Measurements from ENCODE around the gene PET100. TPM values are rescaled to one million over a fixed set of nuclear protein-coding genes. Genes with fewer than 3 reads are reported as not detected.

The PET100 gene
- total RNA-seq, 1 experiment from 2014 or later: 126 TPM

GRCh38 chr19:7629347-7630054 lies at the start of gene PET100, which contains the start of gene XAB2 (continued):
- TF ChIP-seq, protein P1, sequence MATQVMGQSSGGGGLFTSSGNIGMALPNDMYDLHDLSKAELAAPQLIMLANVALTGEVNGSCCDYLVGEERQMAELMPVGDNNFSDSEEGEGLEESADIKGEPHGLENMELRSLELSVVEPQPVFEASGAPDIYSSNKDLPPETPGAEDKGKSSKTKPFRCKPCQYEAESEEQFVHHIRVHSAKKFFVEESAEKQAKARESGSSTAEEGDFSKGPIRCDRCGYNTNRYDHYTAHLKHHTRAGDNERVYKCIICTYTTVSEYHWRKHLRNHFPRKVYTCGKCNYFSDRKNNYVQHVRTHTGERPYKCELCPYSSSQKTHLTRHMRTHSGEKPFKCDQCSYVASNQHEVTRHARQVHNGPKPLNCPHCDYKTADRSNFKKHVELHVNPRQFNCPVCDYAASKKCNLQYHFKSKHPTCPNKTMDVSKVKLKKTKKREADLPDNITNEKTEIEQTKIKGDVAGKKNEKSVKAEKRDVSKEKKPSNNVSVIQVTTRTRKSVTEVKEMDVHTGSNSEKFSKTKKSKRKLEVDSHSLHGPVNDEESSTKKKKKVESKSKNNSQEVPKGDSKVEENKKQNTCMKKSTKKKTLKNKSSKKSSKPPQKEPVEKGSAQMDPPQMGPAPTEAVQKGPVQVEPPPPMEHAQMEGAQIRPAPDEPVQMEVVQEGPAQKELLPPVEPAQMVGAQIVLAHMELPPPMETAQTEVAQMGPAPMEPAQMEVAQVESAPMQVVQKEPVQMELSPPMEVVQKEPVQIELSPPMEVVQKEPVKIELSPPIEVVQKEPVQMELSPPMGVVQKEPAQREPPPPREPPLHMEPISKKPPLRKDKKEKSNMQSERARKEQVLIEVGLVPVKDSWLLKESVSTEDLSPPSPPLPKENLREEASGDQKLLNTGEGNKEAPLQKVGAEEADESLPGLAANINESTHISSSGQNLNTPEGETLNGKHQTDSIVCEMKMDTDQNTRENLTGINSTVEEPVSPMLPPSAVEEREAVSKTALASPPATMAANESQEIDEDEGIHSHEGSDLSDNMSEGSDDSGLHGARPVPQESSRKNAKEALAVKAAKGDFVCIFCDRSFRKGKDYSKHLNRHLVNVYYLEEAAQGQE (IDR thresholded peaks at IDR 0.05; ENCODE audit: low read depth): no peak
- TF ChIP-seq JUND (IDR thresholded peaks at IDR 0.05) (no peak), ZNF274 (IDR thresholded peaks at IDR 0.05; ENCODE audit: low read depth, low read length) (no peak), CBX3 (IDR thresholded peaks at IDR 0.05; ENCODE audit: low read depth) (no peak)

GRCh38 chr19:7582446-7582845 lies 47.1 kb upstream of the PET100 start:
- ChIA-PET POLR2A (no interaction called here), RAD21 (ENCODE audit: low non-redundant PET in 1 of 2, low total read pairs in 2 of 2, uncharacterized antibody in 2 of 2, unreplicated experiment in 2 of 2) (no interaction called here), CTCF (no interaction called here)
- no peak overlapping the region for H3K9ac ChIP-seq (ENCODE audit: low read length)
- H2AFZ ChIP-seq (ENCODE audit: low read depth, low read length, poor library complexity, severe bottlenecking): no peak overlapping the region
- no peak overlapping the region for H3K4me2 ChIP-seq (ENCODE audit: low read length)
- H3K4me1 ChIP-seq (ENCODE audit: control insufficient read depth in 1 of 2, insufficient read depth in 2 of 2, low read length in 2 of 2): peaks cover 4 to 12% of the 10 kb centered on the region in 2 experiments; a peak in 3 of 4 replicates
- H3K27me3 ChIP-seq (ENCODE audit: insufficient read depth, low read length): no peaks in the 10 kb centered on the region
- ATAC-seq: no peak
- no TSS peak for BruUV-seq (replicated peaks)
- intact Hi-C loops (cut with micrococcal nuclease): no loop called here
- no peaks in the 10 kb centered on the region for H3K36me3 ChIP-seq (ENCODE audit: control insufficient read depth in 1 of 2, insufficient read depth in 2 of 2, low read length in 2 of 2)
- no peaks in the 10 kb centered on the region for H3K9me3 ChIP-seq (ENCODE audit: control insufficient read depth in 1 of 2, insufficient read depth in 1 of 2, low read depth in 1 of 2, low read length in 2 of 2)
- no peak overlapping the region for H3K4me3 ChIP-seq (replicated peaks in 1 of 2; ENCODE audit: low read depth in 1 of 2, low read length in 2 of 2)
- H3K27ac ChIP-seq (ENCODE audit: low read depth, low read length): no peak overlapping the region
- H3K79me2 ChIP-seq (ENCODE audit: insufficient read depth, low read length): no peaks in the 10 kb centered on the region
- no peaks in the 10 kb centered on the region for H4K20me1 ChIP-seq (ENCODE audit: insufficient read depth)
- no peak for DNase-seq (ENCODE audit: low read depth, low spot score)
- TF ChIP-seq CEBPB (IDR thresholded peaks at IDR 0.05; ENCODE audit: low read depth) (no peak), SP1 (IDR thresholded peaks at IDR 0.05; ENCODE audit: low read depth) (no peak), POLR2AphosphoS5 (IDR thresholded peaks at IDR 0.05; ENCODE audit: low read depth, low read length) (no peak), CBX3 (IDR thresholded peaks at IDR 0.05; ENCODE audit: low read depth) (no peak), EZH2 (IDR thresholded peaks at IDR 0.05) (no peak), MAX (IDR thresholded peaks at IDR 0.05) (no peak), ELF1 (IDR thresholded peaks at IDR 0.05; ENCODE audit: borderline replicate concordance, low read depth) (no peak)
- TF ChIP-seq, protein P2, sequence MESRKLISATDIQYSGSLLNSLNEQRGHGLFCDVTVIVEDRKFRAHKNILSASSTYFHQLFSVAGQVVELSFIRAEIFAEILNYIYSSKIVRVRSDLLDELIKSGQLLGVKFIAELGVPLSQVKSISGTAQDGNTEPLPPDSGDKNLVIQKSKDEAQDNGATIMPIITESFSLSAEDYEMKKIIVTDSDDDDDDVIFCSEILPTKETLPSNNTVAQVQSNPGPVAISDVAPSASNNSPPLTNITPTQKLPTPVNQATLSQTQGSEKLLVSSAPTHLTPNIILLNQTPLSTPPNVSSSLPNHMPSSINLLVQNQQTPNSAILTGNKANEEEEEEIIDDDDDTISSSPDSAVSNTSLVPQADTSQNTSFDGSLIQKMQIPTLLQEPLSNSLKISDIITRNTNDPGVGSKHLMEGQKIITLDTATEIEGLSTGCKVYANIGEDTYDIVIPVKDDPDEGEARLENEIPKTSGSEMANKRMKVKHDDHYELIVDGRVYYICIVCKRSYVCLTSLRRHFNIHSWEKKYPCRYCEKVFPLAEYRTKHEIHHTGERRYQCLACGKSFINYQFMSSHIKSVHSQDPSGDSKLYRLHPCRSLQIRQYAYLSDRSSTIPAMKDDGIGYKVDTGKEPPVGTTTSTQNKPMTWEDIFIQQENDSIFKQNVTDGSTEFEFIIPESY (IDR thresholded peaks at IDR 0.05; ENCODE audit: extremely low read depth, insufficient replicate concordance, low read length): no peak
- no peaks in the 10 kb centered on the region for H3K9me2 ChIP-seq (ENCODE audit: insufficient read depth)
